OCI-LY1 (cell line): ENCODE results near the gene ATP6V1G1.

Source experiments
- H2AFZ ChIP-seq: fragments of 200-600 bp; sonication (generic), shearing (Covaris generic); 2 replicates; pipeline ENCODE4 v1.6.0; 2014; ENCODE audit warnings: antibody characterized with exemption, mild to moderate bottlenecking, low read length
- H3F3A ChIP-seq: fragments of 200-600 bp; sonication (generic), shearing (Covaris generic); 2 replicates; pipeline ENCODE4 v1.6.0; 2014; ENCODE audit warnings: mild to moderate bottlenecking, antibody characterized with exemption, low read length, moderate library complexity; ENCODE audit not compliant: insufficient read depth
- H3K27ac ChIP-seq: fragments of 200-600 bp; sonication (generic); 2 replicates; pipeline ENCODE4 v1.5.1; 2014; ENCODE audit warnings: low read length, mixed run types, mild to moderate bottlenecking, low read depth; ENCODE audit not compliant: poor library complexity, severe bottlenecking
- H3K27me3 ChIP-seq: fragments of 200-600 bp; sonication (generic); 2 replicates; pipeline ENCODE4 v1.6.0; 2014; ENCODE audit warnings: antibody characterized with exemption, mild to moderate bottlenecking, low read length, moderate library complexity; ENCODE audit not compliant: insufficient read depth
- H3K36me3 ChIP-seq: fragments of 200-600 bp; sonication (generic); 2 replicates; pipeline ENCODE4 v1.6.1; 2014; ENCODE audit warnings: mild to moderate bottlenecking, antibody characterized with exemption, low read length, moderate library complexity, mixed read lengths; ENCODE audit not compliant: insufficient read depth
- H3K4me1 ChIP-seq: fragments of 200-600 bp; sonication (generic); 2 replicates; pipeline ENCODE4 v1.5.1; 2014; ENCODE audit warnings: mild to moderate bottlenecking, low read length, moderate library complexity; ENCODE audit not compliant: insufficient read depth, severe bottlenecking
- H3K4me2 ChIP-seq: fragments of 200-600 bp; sonication (generic), shearing (Covaris generic); 2 replicates; pipeline ENCODE4 v1.6.1; 2014; ENCODE audit warnings: low read length
- H3K4me3 ChIP-seq: fragments of 200-600 bp; sonication (generic); 2 replicates; pipeline ENCODE4 v1.5.1; 2014; ENCODE audit warnings: low read length, low read depth, mild to moderate bottlenecking, mixed read lengths; ENCODE audit not compliant: poor library complexity, severe bottlenecking
- H3K79me2 ChIP-seq: fragments of 200-600 bp; shearing (Covaris generic); 2 replicates; pipeline ENCODE4 v1.6.1; 2016; ENCODE audit warnings: mixed run types, low read length, mixed read lengths; ENCODE audit not compliant: insufficient read depth
- H3K9ac ChIP-seq: fragments of 200-600 bp; sonication (generic), shearing (Covaris generic); 2 replicates; pipeline ENCODE4 v1.6.1; 2014; ENCODE audit warnings: mild to moderate bottlenecking, low read length, mixed read lengths
- H3K9me2 ChIP-seq: fragments of 200-600 bp; sonication (generic), shearing (Covaris generic); 2 replicates; pipeline ENCODE4 v1.6.1; 2014; ENCODE audit warnings: low read depth, mild to moderate bottlenecking, low read length, mixed read lengths
- H3K9me3 ChIP-seq: fragments of 200-600 bp; shearing (Covaris generic); 2 replicates; pipeline ENCODE4 v1.6.1; 2014; ENCODE audit warnings: low read length, mixed read lengths
- H4K20me1 ChIP-seq: fragments of 200-600 bp; sonication (generic), shearing (Covaris generic); 2 replicates; pipeline ENCODE4 v1.6.0; 2016; ENCODE audit warnings: mild to moderate bottlenecking, low read length; ENCODE audit not compliant: insufficient read depth
- EZH2 ChIP-seq: fragments of 200-600 bp; sonication (generic), shearing (Covaris generic); IDR thresholded peaks from 2 replicates; pipeline ENCODE4 v1.8.0; 2017; ENCODE audit warnings: borderline replicate concordance, mixed run types, mild to moderate bottlenecking, antibody characterized with exemption, low read length, moderate library complexity, mixed read lengths
- TF ChIP-seq, protein P1 (sequence below): fragments of 200-600 bp; sonication (generic), shearing (Covaris generic); IDR thresholded peaks from 2 replicates; pipeline ENCODE4 v1.5.1; 2017; ENCODE audit warnings: mild to moderate bottlenecking, antibody characterized with exemption, low read length, moderate library complexity, mixed read lengths

The ATP6V1G1 gene

GRCh38 chr9:114551750-114552685, 35.6 kb upstream of the ATP6V1G1 start:
- Histone ChIP-seq H2AFZ (no peak overlapping the region), H3K4me1 (peaks cover 3% of the 10 kb centered on the region), H3K27ac (no peak overlapping the region)

GRCh38 chr9:114552706-114553105, 34.9 kb upstream of the ATP6V1G1 start:
- TF ChIP-seq, protein P1, sequence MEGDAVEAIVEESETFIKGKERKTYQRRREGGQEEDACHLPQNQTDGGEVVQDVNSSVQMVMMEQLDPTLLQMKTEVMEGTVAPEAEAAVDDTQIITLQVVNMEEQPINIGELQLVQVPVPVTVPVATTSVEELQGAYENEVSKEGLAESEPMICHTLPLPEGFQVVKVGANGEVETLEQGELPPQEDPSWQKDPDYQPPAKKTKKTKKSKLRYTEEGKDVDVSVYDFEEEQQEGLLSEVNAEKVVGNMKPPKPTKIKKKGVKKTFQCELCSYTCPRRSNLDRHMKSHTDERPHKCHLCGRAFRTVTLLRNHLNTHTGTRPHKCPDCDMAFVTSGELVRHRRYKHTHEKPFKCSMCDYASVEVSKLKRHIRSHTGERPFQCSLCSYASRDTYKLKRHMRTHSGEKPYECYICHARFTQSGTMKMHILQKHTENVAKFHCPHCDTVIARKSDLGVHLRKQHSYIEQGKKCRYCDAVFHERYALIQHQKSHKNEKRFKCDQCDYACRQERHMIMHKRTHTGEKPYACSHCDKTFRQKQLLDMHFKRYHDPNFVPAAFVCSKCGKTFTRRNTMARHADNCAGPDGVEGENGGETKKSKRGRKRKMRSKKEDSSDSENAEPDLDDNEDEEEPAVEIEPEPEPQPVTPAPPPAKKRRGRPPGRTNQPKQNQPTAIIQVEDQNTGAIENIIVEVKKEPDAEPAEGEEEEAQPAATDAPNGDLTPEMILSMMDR = no peak
- no peak for TF ChIP-seq EZH2
- no peaks in the 10 kb centered on the region for H3K79me2 ChIP-seq
- H3K4me2 ChIP-seq = no peak overlapping the region
- H3K9me3 ChIP-seq = no peaks in the 10 kb centered on the region
- no peaks in the 10 kb centered on the region for H3K9me2 ChIP-seq
- H3K4me1 ChIP-seq = peaks cover 3% of the 10 kb centered on the region
- H2AFZ ChIP-seq = no peak overlapping the region
- no peak overlapping the region for H3K27ac ChIP-seq
- no peaks in the 10 kb centered on the region for H3F3A ChIP-seq
- no peaks in the 10 kb centered on the region for H4K20me1 ChIP-seq
- no peaks in the 10 kb centered on the region for H3K36me3 ChIP-seq
- no peak overlapping the region for H3K9ac ChIP-seq
- H3K27me3 ChIP-seq = no peaks in the 10 kb centered on the region
- H3K4me3 ChIP-seq = no peak overlapping the region

More at GRCh38 chr9:114551750-114552685, 35.6 kb upstream of the ATP6V1G1 start:
- Histone ChIP-seq H3K36me3 (no peaks in the 10 kb centered on the region), H3K9me2 (no peaks in the 10 kb centered on the region), H3K4me3 (no peak overlapping the region), H3F3A (no peaks in the 10 kb centered on the region), H3K79me2 (no peaks in the 10 kb centered on the region), H3K9me3 (no peaks in the 10 kb centered on the region), H4K20me1 (no peaks in the 10 kb centered on the region), H3K9ac (no peak overlapping the region), H3K4me2 (no peak overlapping the region), H3K27me3 (no peaks in the 10 kb centered on the region)
- TF ChIP-seq, protein P1 = no peak
- no peak for TF ChIP-seq EZH2

GRCh38 chr9:114553202-114553601, 34.4 kb upstream of the ATP6V1G1 start:
- Histone ChIP-seq H3K4me2 (no peak overlapping the region), H3K27ac (no peak overlapping the region), H3K79me2 (no peaks in the 10 kb centered on the region), H3K9me3 (no peaks in the 10 kb centered on the region), H4K20me1 (no peaks in the 10 kb centered on the region), H3K36me3 (no peaks in the 10 kb centered on the region), H3K4me3 (no peak overlapping the region), H2AFZ (no peak overlapping the region), H3K9me2 (no peaks in the 10 kb centered on the region), H3K9ac (no peak overlapping the region), H3K4me1 (peaks cover 3% of the 10 kb centered on the region), H3K27me3 (no peaks in the 10 kb centered on the region), H3F3A (no peaks in the 10 kb centered on the region)
- no peak for TF ChIP-seq EZH2
- TF ChIP-seq, protein P1 = no peak
